Fibroblast of the aortic adventitia (primary cell): ENCODE results near the gene FGF11. TPM values are rescaled to one million over a fixed set of nuclear protein-coding genes. Genes with fewer than 3 reads are reported as not detected.

ENCODE experiments used
- DNase-seq: peaks from one replicate; pipeline ENCODE4 v3.0.0-alpha.2; 2010; ENCODE audit warnings: low read depth
- H3K4me3 ChIP-seq: 2 replicates; pipeline ENCODE4 v1.5.1; 2011; ENCODE audit warnings: low read depth, mild to moderate bottlenecking, control low read depth, low read length, moderate library complexity
- CTCF ChIP-seq: IDR thresholded peaks from 2 replicates; pipeline ENCODE4 v1.5.1; 2011; ENCODE audit warnings: mild to moderate bottlenecking, low read length, control low read depth, inconsistent platforms; ENCODE audit not compliant: insufficient read depth
- total RNA-seq: library from RNA; depleted of rRNA; stranded (reverse); fragments of >200 nt; gene quantifications from 2 replicates; pipeline ENCODE4 v1.2.3, GENCODE V29; 2012; ENCODE audit warnings: low replicate concordance

FGF11 gene
- total RNA-seq, 1 donor = 0.36 TPM

DNA sequence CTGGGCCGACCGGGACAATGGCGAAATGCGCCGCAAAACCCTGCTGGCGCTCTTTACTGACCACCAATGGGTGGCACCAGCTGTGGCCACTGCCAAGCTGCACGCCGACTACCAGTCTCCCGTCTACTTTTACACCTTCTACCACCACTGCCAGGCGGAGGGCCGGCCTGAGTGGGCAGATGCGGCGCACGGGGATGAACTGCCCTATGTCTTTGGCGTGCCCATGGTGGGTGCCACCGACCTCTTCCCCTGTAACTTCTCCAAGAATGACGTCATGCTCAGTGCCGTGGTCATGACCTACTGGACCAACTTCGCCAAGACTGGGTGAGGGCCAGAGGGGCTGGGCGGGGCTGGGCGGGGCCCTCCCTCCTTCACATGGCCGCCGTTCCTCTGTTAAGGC lies 23.5 kb upstream of the FGF11 start:
- no peak for TF ChIP-seq CTCF
- no peak for DNase-seq
- H3K4me3 ChIP-seq = no peak overlapping the region

DNA sequence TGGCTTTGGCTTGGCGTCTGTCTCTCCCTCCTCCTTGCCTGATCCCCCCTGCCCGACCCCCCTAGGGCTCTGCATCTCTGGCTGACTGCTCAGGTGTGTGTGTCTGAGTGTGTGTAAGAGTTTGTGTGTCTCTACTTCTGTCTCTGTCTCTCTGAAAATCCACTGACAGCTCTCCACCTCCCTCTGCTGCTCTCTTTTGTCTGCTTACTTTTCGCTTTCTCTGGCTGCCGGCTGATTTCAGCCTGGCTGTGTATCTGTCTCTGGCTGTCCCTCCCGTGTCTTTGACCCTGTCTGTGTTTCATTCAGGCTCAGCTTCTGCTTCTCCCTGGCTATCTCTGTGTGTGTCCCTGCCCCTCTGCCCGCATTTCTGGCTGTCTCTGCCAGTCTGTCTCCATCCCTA lies 23.0 kb upstream of the FGF11 start:
- no peak for DNase-seq
- no peak for TF ChIP-seq CTCF
- H3K4me3 ChIP-seq = no peak overlapping the region

GRCh38 chr17:7417056-7417655 lies 22.2 kb upstream of the FGF11 start:
- no peak for TF ChIP-seq CTCF
- no peak overlapping the region for H3K4me3 ChIP-seq
- DNase-seq = no peak

DNA sequence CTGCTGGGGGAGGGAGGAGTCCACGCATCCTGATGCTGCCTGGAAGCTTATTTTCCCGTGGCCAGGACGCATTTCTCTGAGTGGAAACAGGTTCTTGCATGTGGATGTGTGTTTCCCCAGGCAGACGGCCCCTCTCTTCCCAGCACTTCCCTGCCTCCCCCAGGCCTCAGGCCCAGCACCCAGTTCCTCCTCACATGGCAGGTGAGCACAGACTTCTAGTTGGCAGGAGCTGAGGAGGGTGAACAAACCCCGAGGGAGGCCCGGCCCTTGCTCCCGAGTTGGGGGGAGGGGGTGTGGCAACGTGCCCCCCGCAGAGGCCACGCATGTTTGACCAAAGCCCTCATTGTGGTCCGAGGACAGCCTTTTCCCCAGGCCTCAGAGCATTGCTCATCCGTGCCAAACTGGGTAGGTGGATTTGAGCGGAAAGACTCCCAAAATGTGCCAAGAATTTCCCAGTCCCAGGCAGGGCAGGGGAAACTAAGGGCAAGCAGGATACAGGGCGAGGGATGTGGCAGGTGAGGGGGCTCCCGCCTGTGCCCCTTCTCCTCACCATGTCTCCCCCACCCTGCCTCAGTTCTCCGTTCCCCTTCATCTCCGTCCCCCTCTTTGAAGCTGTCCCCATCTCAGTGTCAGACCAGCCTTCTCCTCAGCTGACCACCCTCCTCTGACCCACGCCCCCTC lies 20.7 kb upstream of the FGF11 start:
- no peak for DNase-seq
- no peak for TF ChIP-seq CTCF
- no peak overlapping the region for H3K4me3 ChIP-seq

GRCh38 chr17:7419819-7420610 lies 19.3 kb upstream of the FGF11 start, which contains the start of gene SPEM1:
Gene SPEM1 (plus strand): TSS chr17:7420324. CDS start chr17:7420385, 61 bp downstream.
- no peak for DNase-seq
- TF ChIP-seq CTCF = no peak
- H3K4me3 ChIP-seq = no peak within 1 kb of the TSS

DNA sequence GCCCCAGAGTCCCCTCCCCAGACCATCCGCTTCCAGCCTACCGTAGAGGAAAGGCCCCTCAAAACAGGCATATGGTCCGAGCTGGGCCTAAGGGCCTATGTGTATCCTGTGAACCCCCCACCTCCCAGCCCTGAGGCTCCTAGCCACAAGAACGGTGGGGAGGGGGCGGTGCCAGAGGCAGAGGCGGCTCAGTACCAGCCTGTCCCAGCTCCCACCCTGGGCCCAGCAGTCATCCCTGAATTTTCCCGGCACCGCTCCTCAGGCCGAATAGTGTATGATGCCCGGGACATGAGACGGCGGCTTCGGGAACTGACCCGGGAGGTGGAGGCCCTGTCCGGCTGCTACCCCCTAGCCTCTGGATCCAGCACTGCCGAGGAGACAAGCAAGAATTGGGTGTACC lies 18.1 kb upstream of the FGF11 start:
- DNase-seq = no peak
- H3K4me3 ChIP-seq = no peak overlapping the region
- no peak for TF ChIP-seq CTCF
